Measurements from ENCODE around the gene SERPINF2.

The SERPINF2 gene

DNA sequence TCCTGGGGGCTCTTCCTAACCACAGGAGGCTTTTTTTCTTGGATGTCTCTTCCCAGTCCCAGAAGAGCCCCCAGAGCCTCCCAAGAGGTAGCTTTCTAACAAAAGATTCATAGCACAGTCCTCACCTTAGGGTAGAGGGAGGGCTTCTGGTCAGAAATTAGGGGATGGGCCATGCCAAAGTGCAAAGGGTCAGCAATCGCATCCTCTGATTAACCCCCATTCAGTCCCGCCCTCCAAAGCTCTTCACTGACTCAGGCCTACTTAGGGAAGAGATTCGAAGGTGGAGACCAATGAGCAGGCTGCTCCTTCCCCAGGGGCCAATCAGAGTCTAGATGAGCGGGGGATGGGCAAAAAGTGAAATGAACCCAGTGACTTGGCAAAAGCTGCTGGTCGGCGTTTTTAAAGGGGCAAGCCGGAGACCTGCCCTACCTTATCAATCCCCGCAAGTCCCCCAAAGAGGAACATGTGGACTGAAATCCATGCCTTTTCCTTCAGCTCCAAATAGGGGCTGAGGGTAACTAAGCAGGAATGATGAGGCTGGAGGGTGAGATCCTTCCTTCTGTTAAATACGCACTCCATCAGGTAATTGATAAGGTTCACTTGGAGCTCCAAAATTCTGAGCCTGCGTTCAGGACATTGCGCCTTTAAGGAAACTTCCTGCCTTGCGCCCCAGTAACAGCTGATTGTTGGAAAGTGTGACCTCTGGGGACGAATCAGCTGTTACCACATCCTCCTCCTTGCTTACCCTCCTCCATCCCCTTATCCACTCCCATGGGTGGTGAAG, 25.6 kb upstream of the SERPINF2 start:
- TF ChIP-seq, protein P1, sequence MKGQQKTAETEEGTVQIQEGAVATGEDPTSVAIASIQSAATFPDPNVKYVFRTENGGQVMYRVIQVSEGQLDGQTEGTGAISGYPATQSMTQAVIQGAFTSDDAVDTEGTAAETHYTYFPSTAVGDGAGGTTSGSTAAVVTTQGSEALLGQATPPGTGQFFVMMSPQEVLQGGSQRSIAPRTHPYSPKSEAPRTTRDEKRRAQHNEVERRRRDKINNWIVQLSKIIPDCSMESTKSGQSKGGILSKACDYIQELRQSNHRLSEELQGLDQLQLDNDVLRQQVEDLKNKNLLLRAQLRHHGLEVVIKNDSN (IDR thresholded peaks at IDR 0.05) = peak; percentile 79
- TF ChIP-seq EGR1 (IDR thresholded peaks at IDR 0.05) (no peak), TAF1 (IDR thresholded peaks at IDR 0.05; ENCODE audit: low read depth) (peak; percentile 36; the same call in 1 of the 2 replicates), FOXM1 (IDR thresholded peaks at IDR 0.05; ENCODE audit: borderline replicate concordance, low read depth) (peak; percentile 49; the same call in 1 of the 2 replicates), YY1 (IDR thresholded peaks at IDR 0.05; ENCODE audit: low read depth) (no peak), NFIC (IDR thresholded peaks at IDR 0.05) (peak; percentile 60), TEAD4 (IDR thresholded peaks at IDR 0.05) (no peak), EP300 (IDR thresholded peaks at IDR 0.05; ENCODE audit: borderline replicate concordance) (peak; percentile 45; the same call in 1 of the 2 replicates), CREB1 (IDR thresholded peaks at IDR 0.05; ENCODE audit: low read depth) (no peak), CEBPB (IDR thresholded peaks at IDR 0.05) (no peak), TCF12 (IDR thresholded peaks at IDR 0.05; ENCODE audit: low read depth) (peak; percentile 22; the same call in 1 of the 2 replicates)
- TF ChIP-seq, protein P2, sequence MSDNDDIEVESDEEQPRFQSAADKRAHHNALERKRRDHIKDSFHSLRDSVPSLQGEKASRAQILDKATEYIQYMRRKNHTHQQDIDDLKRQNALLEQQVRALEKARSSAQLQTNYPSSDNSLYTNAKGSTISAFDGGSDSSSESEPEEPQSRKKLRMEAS (IDR thresholded peaks at IDR 0.05) = peak; percentile 91

DNA sequence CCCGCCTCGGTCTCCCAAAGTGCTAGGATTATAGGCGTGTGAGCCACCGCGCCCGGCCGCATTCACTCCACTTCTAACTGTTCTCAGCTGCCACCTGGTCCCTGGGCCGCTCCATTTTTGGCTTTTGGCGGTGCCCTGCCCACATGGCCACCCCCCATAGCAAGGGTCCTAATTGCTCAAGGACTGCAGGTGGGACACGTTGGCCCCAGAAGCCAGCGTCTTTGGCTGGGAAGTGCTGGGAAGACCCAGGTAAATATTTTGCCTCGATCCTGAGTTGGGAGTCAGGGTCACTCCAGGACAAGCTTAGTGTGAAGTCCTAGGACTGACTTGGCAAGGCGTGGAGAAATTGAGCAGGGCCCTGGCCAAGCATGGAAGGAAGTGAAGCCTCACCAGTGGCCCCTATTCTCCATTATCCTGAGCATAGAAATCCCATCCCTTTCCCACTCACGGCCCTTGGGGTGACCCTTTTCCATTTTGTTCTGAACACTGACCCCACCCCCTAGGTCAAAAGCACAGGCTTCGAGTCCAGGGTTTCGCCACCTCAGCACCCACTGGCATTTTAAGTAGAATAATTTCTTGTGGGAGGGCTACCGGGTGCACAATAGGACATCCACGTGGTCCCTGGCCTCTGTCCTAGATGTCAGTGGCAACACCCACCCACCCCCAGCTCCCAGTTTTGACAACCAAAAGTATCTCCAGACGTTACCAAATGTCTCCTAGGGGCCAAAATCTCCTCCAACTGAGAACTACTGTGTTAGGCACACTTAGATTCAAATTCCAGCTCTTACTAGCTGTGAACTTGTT, 24.1 kb upstream of the SERPINF2 start:
- TF ChIP-seq, protein P3, sequence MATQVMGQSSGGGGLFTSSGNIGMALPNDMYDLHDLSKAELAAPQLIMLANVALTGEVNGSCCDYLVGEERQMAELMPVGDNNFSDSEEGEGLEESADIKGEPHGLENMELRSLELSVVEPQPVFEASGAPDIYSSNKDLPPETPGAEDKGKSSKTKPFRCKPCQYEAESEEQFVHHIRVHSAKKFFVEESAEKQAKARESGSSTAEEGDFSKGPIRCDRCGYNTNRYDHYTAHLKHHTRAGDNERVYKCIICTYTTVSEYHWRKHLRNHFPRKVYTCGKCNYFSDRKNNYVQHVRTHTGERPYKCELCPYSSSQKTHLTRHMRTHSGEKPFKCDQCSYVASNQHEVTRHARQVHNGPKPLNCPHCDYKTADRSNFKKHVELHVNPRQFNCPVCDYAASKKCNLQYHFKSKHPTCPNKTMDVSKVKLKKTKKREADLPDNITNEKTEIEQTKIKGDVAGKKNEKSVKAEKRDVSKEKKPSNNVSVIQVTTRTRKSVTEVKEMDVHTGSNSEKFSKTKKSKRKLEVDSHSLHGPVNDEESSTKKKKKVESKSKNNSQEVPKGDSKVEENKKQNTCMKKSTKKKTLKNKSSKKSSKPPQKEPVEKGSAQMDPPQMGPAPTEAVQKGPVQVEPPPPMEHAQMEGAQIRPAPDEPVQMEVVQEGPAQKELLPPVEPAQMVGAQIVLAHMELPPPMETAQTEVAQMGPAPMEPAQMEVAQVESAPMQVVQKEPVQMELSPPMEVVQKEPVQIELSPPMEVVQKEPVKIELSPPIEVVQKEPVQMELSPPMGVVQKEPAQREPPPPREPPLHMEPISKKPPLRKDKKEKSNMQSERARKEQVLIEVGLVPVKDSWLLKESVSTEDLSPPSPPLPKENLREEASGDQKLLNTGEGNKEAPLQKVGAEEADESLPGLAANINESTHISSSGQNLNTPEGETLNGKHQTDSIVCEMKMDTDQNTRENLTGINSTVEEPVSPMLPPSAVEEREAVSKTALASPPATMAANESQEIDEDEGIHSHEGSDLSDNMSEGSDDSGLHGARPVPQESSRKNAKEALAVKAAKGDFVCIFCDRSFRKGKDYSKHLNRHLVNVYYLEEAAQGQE (IDR thresholded peaks at IDR 0.05; ENCODE audit: low read depth) = no peak
- TF ChIP-seq EP300 (IDR thresholded peaks at IDR 0.05; ENCODE audit: borderline replicate concordance) (no peak), ZBTB7A (IDR thresholded peaks at IDR 0.05; ENCODE audit: low read depth) (no peak), TAF1 (IDR thresholded peaks at IDR 0.05; ENCODE audit: low read depth) (no peak), NFIC (IDR thresholded peaks at IDR 0.05) (no peak), FOXM1 (IDR thresholded peaks at IDR 0.05; ENCODE audit: borderline replicate concordance, low read depth) (no peak), TEAD4 (IDR thresholded peaks at IDR 0.05) (no peak), YY1 (IDR thresholded peaks at IDR 0.05; ENCODE audit: low read depth) (no peak), RAD21 (IDR thresholded peaks at IDR 0.05; ENCODE audit: low read depth) (no peak), CEBPB (IDR thresholded peaks at IDR 0.05) (no peak)
- TF ChIP-seq, protein P2 (IDR thresholded peaks at IDR 0.05) = no peak
- TF ChIP-seq, protein P1 (IDR thresholded peaks at IDR 0.05) = no peak

DNA sequence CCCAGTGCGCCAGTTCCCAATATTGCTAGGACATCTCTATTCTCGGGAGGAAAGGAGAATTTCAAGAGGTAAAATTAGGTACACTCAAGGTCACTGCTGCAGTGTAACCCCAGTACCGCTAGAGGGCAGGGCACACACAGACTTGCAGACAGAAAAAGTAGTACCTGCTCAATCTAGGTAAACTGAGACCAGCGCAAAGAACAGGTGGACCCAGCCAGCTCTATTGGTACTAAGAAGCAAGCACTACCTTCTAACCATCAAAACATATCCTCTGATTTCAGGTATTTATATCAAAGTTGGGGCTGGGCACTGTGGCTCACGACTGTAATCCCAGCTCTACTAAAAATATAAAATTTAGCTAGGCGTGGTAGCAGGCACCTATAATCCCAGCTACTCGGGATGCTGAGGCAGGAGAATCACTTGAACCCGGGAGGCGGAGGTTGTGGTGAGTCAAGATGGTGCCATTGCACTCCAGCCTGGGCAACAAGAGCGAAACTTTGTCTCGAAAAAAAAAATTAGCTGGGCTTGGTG, 21.8 kb upstream of the SERPINF2 start:
- TF ChIP-seq TEAD4 (IDR thresholded peaks at IDR 0.05) (no peak), RAD21 (IDR thresholded peaks at IDR 0.05; ENCODE audit: low read depth) (peak; percentile 89)
- TF ChIP-seq, protein P1 (IDR thresholded peaks at IDR 0.05) = no peak

DNA sequence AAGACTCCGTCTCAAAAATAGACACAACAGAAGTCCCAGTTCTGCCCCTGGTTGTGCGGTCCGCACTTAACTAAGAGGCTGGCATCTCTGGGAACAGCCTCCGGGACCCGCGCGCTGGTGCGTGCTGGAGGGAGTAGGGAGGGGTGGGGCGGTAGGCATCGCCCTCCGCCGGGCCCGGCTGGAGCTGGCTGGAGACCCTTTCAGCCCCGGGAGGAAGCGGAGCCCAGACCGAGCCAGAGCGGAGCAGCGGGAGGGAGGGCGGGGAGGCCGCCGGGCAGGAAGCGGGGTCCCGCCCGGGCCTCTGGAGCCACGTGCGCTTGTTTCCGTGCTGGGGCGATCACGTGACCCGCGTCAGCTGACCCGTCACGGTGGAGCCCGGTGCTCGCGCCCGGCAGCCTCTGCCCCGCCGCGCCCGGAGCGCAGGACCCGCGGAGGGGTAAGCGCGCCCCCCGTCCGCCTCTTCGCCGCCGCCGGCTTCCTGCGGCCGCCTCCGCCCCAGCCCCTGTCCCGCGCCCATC, 18.3 kb upstream of the SERPINF2 start, which contains the start of gene WDR81:
WDR81 (plus strand) TSS at position 354 of the 518 bp plus-strand sequence. CDS start 256 bp downstream, outside the sequence.
- no peak; the same call in 1 of the 2 replicates for TF ChIP-seq TCF12 (IDR thresholded peaks at IDR 0.05; ENCODE audit: low read depth)
- TF ChIP-seq, protein P2 (IDR thresholded peaks at IDR 0.05) = peak; percentile 97
- TF ChIP-seq EGR1 (IDR thresholded peaks at IDR 0.05) = no peak
- peak; percentile 49 for TF ChIP-seq TAF1 (IDR thresholded peaks at IDR 0.05; ENCODE audit: low read depth)
- TF ChIP-seq CEBPB (IDR thresholded peaks at IDR 0.05) = no peak
- TF ChIP-seq, protein P1 (IDR thresholded peaks at IDR 0.05) = peak; percentile 98

DNA sequence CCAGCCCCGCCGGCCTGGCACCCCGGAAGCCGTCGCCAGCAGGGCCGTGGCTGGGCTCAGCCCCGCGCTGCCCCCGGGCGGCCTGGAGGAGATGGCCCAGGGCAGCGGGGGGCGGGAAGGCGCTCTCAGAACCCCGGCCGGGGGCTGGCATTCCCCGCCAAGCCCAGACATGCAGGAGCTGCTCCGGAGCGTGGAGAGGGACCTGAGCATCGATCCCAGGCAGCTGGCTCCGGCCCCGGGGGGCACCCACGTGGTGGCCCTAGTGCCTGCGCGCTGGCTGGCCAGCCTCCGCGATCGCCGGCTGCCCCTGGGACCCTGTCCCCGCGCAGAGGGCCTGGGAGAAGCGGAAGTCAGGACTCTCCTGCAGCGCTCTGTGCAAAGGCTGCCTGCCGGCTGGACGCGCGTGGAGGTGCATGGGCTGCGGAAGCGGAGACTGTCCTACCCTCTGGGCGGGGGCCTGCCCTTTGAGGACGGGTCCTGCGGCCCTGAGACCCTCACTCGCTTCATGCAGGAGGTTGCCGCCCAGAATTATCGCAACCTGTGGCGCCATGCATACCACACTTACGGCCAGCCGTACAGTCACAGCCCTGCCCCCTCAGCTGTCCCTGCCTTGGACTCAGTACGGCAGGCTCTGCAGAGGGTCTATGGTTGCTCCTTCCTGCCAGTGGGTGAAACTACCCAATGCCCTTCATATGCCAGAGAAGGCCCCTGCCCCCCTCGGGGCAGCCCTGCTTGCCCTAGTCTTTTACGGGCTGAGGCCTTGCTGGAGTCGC, 17.6 kb upstream of the SERPINF2 start:
- TF ChIP-seq, protein P1 (IDR thresholded peaks at IDR 0.05) = peak; percentile 70; the same call in 1 of the 2 replicates
- no peak for TF ChIP-seq RAD21 (IDR thresholded peaks at IDR 0.05; ENCODE audit: low read depth)

All from Ishikawa (cell line).